D721Med (cell line): ENCODE data around the gene ST6GALNAC6.

Experiments
- DNase-seq: peaks from one replicate; pipeline ENCODE4 v3.0.0; 2011; ENCODE audit warnings: low spot score; ENCODE audit not compliant: insufficient read length
- FAIRE-seq: peaks from 2 replicates; lab custom pipeline; 2011; peaks lifted over from hg19 to GRCh38; lab: Jason Lieb, UNC
- CTCF ChIP-seq: IDR thresholded peaks from 2 replicates; pipeline ENCODE4 v1.5.1; 2012; ENCODE audit warnings: mild to moderate bottlenecking, control low read depth; ENCODE audit not compliant: insufficient read depth; ENCODE audit errors: missing control alignments

Gene ST6GALNAC6

GRCh38 chr9:127915801-127916719, 16.7 kb upstream of the ST6GALNAC6 start:
- FAIRE-seq: no peak
- no peak for DNase-seq
- no peak for TF ChIP-seq CTCF

GRCh38 chr9:127915325-127915752, 15.9 kb upstream of the ST6GALNAC6 start:
- FAIRE-seq: no peak
- no peak for DNase-seq
- no peak for TF ChIP-seq CTCF

- TF ChIP-seq CTCF: no peak
- FAIRE-seq (no peak), DNase-seq (no peak)
Observed at GRCh38 chr9:127913682-127914081, 14.3 kb upstream of the ST6GALNAC6 start.

GRCh38 chr9:127912882-127913281, 13.5 kb upstream of the ST6GALNAC6 start:
- FAIRE-seq (no peak), DNase-seq (no peak)
- TF ChIP-seq CTCF: no peak

GRCh38 chr9:127912296-127912695, 12.9 kb upstream of the ST6GALNAC6 start:
- no peak for FAIRE-seq
- no peak for TF ChIP-seq CTCF
- DNase-seq: no peak

- FAIRE-seq: no peak
- TF ChIP-seq CTCF: peak; percentile 38
- no peak for DNase-seq
Observed at GRCh38 chr9:127910613-127911205, 11.3 kb upstream of the ST6GALNAC6 start.
